Stimulated activated CD4-positive, alpha-beta T cell treated with anti-CD3 and anti-CD28 coated beads, Interleukin-15, amount 100 ng/mL, for 24 hours (primary cell): ENCODE measurements around the gene MACROD2.
"Not testable (repeated sequence)": the region's sequence is repeated elsewhere in the genome, so short reads cannot be mapped to it uniquely, and the experiment has no call there.

ENCODE experiments used
- DNase-seq: peaks from one replicate; pipeline ENCODE4 v3.0.0-alpha.2; 2020

The MACROD2 gene

DNA sequence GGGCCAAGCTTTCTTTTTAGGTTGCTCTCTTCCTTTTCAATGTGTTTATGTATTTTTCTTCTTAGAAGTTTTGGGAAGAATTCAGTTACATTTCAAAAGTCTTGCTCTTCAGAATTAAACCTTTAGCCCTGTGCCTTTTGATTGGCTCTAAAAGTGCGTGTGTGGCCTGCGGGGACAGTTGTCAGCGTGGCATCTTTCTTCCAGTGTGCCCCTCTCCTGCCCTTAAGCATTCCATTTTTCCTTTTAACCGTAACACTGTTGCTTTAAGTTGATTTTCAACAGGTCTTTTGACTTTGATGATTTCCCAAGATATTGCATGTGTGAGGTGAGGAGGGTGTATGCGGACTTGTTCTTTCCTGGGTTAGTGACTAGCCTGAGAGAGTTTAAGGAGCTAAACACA lies 1341.2 kb downstream of the MACROD2 start:
- DNase-seq = no peak

DNA sequence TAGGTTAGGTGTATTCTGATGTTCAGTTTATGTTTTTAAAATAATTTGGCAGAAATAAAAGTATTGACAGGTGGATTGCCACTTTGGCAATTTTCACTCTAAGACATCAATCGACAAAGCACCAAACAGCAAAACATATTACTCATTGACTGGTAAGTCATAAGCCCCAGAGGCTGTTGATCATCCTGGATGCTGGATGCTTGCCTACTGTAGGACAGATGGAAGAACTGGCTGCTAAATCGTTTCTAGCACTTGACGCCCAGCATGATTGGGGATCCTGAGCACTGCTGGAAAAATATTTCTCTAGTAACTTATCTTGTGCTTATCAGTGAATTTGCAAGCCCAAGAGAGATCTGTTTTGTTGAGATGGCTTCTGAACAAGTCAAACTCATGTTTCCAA lies 1343.9 kb downstream of the MACROD2 start:
- DNase-seq = no peak

DNA sequence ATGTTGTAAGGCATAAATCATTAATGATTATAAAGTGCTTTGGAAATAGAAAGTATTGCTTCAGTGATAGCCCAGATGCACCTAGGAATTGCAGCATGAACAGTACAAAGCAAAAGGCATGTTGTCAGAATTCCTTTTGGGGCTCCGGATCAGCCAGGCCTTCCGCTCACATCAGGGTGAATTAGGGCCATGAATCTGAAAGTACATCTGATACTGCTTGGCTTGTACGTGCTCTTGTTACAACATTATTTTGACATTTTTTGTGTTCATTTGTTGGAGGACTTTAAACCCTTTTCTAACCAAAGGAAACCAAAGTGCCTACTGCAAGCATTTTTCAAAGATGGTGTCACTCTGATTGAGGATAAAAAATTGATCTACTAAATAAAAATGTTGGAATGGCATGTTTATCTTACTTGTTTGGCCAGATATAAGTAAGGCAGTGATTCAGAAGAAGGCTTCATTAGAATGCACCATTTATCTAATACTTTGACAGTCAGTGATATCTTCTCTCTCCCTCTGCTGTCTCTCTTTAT lies 1347.7 kb downstream of the MACROD2 start:
- DNase-seq = no peak

DNA sequence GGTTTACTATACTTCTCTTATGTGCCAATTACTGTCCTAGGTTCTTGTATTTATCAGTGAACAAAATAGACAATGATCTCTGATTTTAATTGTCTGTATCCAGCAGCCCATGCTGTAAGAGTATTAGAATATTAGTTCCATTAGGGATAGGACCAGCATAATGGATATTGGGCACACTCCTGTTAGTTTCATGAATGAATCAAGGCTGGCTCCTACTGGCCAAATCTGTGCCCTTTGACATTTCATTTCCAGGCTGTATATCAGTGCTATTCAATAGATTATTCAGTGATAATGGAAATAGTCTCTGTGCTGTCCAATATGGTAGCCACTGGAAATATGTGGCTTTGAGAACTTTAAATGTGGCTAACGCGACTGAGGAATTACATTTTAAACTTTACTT lies 1350.0 kb downstream of the MACROD2 start:
- DNase-seq = no peak

DNA sequence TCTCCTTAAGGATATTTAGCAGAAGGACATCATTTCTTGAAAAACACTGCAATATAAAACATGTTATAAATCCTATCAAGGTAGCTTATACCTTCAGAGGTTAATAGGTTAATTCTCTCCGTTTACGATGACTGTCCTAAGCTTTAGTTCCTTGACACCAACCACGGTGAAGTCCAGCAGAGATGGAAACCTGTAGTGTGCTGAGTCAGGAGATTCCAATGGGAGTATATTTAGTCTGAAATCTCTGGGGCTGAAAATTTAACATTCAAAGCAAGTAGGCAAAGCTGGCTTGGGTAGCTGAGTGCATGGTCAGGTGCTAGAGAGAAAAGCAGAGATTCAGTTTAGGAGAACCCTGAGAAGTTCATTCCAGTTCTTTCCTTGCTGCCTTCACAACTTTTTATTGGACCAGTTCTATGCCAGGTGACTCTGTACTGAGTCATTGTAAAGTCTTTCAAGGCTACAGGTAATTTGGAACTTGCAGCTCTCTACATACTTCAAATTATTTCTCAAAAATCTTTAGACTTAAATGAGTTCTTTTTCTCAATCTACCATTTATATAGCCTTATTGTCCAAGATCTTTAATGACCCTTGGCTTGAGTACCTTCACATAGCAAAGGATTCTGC lies 1351.5 kb downstream of the MACROD2 start:
- no peak for DNase-seq

DNA sequence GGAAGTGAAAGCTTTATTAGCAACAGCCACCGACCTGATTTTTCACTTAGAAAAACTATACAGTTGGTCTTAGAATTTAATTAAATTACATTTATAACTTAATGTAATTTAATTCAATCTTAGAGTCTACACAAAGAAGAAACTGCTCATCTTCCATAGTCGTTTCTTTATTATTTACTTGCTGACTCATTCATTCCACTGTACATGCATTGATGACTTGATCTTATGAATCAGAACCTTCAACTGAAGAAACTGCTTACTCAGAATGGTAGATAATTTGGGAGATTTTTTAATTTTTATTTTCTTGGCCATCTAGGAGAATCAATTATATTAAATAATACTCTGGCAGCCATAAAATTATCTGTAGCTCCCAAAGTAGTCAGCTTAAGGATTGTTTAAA lies 1363.7 kb downstream of the MACROD2 start:
- no peak for DNase-seq

DNA sequence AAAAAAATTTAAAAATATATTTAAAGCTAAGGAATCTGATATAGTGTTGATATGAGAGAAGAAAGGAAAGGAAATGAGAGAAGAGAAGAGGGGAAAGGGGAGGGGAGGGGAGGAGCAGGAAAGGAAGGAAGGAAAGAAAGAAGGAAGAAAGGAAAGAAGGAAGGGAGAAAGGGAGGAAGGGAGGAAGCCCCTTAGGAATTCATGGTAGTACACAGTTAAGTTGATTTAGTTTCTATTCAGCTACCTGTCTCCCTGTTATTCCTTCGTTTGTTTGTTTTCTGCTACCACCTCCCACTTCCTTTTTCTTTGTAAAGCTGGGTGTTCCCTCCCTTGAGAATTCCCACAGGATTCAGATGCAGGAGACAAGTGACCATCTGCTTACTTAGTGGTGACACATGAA lies 1367.5 kb downstream of the MACROD2 start:
- no peak for DNase-seq

DNA sequence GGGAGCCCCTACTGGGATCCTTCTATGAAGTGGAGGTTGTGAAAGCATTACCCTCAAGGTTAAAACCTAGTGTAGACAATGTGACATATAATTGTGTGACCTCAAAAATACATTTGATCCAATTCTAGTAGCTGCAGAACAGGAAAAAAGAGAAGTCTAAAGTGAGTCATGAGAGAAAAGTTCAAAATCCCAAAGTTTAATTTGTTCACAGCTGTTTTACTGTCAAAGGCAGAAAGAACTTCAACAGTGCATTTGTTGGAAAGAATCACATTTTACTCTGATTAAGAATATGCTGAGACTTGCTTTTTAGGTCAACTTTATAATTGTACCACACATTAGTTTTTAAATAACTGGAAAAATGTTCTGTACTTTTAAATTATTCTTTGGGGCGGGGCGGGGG lies 1369.5 kb downstream of the MACROD2 start:
- no peak for DNase-seq

DNA sequence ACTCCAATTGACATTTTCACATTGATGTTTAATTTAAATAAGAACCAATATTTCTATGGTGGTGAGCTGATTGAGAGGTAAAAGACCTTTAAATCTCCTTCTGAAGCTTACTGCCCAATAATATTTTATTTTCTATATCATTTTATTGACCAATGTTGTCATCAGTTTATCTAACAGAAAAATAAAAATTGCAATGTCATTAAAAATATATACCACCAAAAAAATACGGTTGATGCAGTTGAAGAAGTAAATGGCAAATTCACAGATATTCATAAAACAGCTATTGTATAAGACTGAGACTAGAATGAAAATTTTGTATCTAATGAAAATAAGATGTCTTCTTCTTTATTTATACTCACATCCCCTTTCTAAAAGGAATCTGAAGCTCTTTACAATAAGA lies 1375.1 kb downstream of the MACROD2 start:
- no peak for DNase-seq

DNA sequence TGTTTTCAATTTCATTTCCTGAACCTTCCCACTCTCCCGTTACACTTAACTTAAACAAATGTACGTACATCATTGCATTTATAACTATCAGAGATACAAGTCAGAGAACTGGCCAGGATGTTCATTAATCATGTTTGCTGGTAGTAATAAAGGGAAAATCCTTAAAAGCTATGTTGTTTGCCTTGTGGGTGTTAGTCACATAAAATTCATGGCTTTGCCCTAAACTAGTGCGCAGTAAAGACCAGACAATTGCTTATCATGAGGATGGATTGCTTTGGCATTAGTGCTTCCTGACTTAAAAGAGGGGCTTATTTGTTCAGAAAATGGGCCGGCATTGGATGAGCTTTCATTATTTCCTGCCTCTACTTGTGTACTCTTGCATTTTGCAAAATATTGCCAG lies 1379.4 kb downstream of the MACROD2 start:
- DNase-seq = no peak

DNA sequence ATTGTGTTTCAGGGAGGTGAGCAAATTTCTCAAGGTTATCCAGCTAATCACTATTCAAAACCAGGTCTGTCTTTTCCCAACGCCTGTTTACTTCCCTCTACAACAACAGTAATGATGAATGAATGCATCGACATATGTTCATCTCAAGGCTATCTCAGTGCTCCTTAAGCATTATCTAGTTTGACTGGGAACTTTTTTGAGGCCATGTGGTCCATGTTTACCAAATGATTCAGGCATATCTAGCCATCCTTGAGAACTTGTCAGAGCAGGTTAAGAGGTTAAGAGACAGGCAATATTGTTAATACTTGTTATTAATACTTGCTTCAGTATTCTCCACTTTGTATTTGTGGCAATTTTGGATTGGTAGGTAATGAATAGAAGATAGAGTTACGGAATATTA lies 1380.5 kb downstream of the MACROD2 start:
- no peak for DNase-seq

DNA sequence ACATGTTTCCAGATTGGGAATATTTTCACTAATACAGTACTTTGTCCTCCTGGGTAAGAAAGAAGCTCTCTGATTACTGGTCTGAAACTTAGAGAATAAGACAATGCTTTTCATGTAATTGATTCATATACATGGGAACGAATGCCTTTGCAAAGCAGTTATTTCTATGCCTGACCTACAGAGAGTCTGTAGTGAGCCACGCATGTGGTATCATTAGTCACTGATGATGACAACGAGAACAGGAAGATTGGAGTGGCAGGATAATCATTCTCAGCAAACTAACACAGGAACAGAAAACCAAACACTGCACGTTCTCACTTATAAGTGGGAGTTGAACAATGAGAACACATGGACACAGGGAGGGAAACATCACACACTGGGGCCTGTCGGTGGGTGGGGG lies 1382.3 kb downstream of the MACROD2 start:
- DNase-seq = not testable (repeated sequence)

DNA sequence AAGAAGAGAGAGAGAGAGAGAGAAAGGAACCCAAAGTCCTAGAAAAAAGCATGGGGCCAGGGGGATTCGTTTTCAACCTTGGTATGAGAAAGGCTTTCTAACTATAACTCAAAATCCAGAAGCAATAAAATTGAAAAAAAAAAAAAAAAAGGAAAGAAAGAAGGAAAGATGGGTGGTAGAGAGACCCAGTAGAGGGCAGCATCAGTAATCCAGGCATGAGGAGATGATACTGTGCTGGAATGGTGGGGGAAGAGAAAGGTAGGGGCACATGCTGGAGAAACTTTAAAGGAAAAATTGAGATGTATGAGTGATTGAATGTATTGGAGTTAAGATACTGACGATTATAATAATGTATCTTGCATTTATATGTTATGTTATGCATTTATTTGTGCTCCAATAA lies 1382.8 kb downstream of the MACROD2 start:
- no peak for DNase-seq

DNA sequence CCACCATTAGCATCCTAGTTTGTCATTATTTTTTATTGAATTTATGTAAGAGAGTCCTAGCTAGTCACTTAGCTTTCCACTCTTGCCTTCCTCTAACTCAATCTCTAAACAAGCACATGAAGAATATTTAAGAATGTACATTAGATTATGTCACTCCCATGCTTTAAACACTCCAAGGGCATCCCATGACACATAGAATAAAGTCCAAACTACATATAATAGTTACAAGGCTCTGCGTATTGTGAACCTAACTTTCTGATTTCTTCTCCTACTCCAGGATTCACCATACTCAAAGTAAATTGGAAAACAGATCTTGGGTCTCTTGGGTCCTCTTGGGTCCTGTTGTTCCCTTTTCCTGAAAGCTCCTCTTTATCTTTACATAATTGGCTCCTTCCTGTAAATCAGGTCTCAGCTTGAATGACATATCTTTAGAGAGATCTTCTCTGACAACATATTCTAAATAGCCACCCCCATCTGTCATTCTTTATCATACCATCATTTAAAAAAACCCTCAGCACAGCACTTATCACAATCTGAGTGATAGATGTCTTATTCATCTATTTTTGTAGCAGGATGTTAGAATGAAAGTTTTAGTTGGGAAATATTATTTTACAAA lies 1384.5 kb downstream of the MACROD2 start:
- no peak for DNase-seq

DNA sequence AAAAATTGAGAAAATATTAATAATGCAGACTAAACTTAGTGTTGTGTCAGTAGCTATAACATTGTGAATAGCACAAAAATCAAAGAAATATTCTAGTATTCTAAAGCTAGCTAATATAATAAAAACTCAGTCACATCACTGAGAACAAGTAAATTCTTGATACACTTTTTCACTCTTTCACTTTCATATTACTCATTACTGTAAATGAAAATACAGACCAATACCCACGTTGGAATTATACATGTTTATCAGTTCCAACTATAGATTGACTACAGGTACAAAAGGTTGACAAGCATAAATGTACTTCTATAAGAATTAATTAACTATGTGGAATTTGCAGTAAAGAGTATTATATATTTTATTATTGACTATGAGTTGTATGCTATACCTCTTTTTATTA lies 1385.5 kb downstream of the MACROD2 start:
- DNase-seq = no peak

DNA sequence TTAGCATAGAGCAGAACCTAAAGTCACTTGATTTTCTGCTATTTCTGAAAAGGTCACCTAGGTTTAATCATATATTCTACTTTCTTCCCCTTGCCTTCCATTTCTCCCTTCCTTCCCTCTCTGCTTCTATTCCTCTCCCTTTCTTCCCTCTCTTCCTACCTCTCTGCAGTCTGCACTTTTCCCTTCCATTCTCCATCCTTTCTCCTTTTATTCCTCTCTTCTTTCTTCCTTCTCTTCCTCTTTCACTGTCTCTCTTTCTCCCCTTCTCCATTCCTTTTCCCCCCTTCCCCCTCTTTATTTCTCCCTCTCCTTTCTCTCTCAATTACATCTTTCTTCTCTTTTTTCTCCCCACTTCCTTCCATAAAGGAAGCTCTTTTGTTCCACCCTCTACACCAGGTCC lies 1391.9 kb downstream of the MACROD2 start:
- DNase-seq = no peak

DNA sequence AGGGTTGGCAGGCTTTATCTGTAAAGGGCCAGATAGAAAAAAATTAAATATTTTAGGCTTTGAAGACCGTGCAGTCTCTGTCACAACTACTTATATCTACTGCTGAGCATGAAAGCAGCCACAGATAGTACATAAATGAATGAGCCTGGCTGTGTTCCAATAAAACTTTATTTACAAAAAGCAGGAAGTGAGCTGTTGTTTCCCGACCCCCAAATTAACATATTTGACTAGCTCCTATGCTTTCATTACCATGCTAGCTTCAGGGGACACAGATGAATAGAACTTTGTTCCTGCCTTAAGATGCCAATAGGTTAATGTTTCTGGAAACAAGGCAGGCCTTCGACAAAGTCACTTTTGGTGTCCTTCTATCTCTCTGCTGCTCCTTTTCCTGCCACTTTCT lies 1400.1 kb downstream of the MACROD2 start:
- no peak for DNase-seq

DNA sequence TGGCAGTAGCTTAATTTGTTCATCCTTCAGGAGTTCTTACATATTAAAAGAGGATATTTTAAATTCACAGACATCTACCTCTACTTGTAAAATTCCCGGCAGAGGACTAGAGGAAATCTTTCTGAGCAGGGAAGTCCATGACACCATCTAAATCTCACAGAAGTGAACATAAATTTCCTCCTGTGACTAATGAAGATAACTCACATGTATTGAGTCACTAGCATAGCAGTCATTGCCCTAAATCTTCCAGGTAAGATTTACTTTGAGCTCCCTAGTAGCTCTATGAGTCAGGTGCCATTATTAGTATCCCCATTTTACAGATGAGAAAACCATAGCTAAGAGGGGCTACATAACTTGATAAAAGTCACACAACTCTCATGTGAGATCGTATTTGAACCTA lies 1400.7 kb downstream of the MACROD2 start:
- DNase-seq = no peak

DNA sequence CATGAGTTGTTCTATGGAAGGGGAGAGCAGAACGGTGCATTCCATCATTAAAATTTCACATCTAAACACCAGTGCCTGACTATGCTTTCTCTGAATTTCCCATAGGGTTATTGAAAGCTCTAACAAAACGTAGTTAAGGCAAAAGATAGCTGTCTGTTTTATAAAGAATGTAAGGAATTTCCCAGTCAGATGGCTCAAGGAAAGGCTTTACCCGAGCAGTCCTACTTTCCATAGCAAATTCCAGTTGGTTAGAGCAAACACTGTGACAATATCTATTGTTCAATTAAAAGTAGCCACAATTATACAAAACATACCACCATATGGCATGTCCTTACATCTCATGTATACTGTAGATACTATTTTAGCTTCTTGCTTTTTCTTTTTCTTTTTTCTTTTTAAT lies 1401.6 kb downstream of the MACROD2 start:
- no peak for DNase-seq

DNA sequence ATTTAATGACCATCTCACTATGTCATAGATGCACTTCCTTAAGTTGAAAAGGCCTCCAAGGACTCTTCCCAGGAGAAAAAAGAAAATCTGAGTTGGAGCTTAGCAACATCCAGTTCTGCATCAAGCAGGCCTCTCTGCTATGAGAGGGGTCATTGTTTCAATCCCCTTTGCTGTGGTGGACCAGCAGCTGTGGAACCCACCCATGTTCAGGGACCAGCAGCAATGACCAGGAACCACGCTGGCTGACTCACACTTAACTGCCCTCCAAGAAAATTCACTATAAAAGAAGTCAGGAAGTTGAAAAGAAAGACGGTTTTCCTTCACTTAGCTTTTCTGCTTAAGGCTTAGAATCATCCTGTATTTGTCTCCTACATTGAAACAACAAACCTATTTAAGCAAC lies 1404.5 kb downstream of the MACROD2 start:
- DNase-seq = no peak

DNA sequence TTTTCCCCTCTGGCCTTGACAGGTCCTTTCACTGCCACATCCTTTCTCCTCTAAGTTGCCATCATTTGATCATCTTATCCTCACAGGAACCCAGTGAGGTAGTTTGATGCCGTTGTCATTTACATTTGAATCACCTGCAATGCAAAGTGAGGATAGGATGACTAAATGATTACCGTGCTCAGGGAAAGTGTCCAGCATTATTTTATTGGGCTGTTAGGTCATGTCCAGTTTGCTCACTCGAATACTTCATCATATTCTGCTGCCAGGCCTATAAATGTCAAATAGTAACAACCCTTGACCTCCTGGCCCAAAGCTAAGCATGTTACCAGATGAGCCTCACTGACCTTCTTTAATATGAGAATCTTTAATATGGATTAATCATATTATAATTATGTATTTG lies 1410.8 kb downstream of the MACROD2 start:
- DNase-seq = no peak

DNA sequence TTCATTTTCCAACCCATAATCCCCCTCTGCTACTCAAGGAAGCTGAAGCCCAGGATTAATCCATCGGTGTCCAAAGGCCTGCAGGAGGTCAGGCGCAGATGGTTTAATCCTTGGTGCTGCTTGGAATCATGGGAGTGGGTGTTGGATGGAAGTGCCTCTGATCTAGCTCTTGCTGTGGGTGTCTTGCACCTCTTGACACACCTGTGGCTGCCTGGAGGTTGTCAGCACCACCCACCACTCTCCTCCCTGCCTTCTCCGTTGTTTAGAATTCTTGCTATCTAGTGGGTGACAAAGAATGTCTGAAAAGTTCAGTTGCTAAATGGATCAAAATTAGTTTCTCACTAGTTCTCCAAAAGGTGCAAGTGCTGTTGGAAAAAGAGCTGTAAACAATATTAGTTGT lies 1416.5 kb downstream of the MACROD2 start:
- no peak for DNase-seq

DNA sequence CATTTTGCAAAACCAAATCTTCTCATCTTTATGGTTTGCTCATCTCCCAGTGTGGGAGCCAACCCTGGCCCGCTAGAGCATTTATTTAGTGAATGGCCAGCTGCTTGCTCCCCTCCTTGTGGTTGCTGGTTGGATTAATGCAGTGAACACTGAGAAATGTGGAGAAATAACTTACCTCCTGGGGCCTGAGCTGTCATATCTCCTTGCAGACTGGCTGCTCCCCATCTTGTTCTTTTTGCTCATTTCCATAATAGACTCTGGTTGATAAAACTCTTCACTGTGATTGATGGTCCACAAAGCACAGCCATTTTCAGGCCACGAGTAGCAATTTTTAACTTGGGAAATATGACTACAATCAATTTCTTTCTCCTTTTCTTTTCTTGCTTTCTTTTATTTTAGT lies 1420.6 kb downstream of the MACROD2 start:
- no peak for DNase-seq

DNA sequence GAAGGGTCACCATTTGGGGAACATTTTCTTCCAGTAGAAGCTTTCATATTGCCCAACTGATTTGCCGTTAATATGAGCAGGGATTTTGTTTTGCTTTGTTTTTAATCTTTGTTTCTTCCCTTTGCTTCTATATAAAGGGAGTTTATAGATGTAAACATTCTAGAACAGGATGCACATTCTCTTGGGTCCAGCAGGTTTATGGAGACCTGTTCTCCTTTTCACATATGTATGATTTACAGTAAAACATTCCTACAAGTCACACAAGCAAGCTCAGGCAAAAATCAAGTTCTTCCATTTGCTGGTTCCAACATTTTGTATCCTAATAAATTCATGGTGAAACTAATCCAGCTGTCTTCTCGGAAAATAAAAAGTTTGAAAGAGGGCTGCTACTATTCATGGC lies 1424.5 kb downstream of the MACROD2 start:
- DNase-seq = no peak

DNA sequence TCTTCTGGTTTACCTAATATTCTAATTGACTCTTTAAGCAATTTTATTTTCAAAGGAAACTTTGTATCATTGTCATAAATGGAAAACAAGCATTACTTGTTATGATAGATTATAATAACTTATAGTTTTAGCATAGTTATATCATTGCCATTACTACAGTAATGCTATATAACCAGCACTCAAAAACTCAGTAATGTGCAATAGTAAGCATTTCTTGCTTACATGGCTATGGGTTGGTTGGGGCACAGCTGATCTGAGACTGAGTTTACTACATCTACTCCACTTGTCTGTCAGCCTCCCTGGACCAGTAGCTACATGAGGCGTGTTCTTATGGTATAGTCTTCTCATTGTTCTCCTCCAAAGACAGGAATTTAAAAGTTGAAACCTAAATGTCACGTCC lies 1427.7 kb downstream of the MACROD2 start:
- no peak for DNase-seq
